HG02763 (cell line): ENCODE data around the gene RSAD1.

Experiments used
- ATAC-seq: cut with Tn5 transposase; IDR thresholded peaks from one replicate; pipeline ENCODE4 v1.9.1; 2021; ENCODE audit warnings: mild to moderate bottlenecking, moderate library complexity; ENCODE audit not compliant: unreplicated experiment

Gene RSAD1

DNA sequence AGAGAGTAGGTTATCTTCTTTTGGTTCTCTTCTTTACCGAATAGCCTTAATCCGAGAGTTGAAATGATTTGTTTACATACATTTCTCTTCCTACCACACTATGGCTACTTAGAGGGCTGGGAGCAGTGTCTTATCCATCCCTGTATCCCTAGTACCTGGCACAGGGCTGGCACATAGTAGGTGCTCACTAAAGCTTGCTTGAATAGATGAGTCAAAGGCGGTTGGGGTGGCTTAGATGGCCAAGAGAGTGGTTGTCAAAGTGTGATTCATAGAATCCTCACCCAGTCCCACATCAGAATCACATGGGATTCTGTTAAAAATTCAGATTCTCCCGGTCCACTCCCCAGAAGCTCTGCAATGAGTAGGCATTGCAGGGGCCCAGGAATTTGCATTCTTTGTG is 21.0 kb upstream of the RSAD1 start:
- no peak for ATAC-seq

DNA sequence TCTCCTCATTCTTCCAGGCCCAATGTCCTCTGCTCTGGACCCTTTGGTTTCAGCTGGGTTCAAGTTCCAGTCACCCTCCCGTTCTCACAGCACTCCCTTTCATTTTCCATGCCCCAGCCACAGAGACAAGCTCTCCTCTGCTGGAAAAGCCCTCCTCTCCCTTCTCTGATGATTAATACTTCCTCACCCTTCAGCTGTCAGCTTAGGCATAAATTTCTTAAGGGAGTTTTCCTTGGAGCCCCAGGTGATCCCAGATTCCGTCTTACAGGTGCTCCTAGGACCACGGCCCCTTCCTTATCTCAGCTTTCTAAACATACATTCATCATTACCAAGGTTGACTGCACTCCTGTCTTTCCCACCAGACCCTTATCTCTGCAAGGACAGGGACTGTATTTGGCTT is 20.4 kb upstream of the RSAD1 start:
- ATAC-seq = no peak

DNA sequence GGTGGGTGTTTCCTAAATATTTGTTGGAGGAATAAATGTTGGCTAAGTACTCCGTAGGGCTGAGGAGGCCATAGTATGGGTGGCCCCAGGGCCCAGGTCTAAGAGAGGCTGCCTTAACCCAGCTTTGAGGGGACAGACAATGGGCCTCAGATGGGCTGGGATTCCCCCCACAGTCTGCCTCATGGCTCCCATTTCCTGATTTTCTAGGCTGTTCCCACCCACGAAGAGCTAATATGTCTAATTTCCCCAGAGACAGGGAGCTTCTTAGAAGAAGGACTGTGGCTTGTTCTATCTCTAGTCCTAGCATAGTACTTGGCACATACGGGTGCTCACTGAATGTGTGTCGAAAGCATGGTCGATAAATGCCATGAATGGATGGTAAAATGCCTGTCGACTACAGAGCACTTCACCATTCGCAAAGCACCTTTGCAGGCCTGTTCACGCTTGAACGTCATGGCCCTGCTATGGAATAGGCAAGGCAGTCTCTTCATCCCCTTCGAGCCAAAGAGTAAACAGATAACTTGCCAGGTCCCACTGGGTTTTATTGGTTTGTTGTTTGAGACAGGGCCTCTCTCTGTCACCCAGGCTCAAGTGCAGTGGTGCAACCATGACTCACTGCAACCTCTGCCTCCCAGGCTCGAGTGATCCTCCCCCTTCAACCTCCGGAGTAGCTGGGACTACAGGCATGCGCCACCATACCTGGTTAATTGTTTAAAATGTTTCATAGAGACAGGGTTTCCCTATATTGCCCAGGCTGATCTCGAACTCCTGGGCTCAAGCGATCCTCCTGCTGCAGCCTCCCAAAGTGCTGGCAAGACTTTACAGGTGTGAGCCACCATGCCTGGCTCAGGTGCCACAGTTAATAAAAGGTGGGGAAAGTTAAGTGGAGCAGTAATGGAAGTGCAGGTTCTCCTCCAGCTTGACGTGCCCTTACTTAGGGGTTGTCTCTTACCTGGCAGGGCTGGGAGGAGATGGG is 19.7 kb upstream of the RSAD1 start:
- ATAC-seq = no peak

DNA sequence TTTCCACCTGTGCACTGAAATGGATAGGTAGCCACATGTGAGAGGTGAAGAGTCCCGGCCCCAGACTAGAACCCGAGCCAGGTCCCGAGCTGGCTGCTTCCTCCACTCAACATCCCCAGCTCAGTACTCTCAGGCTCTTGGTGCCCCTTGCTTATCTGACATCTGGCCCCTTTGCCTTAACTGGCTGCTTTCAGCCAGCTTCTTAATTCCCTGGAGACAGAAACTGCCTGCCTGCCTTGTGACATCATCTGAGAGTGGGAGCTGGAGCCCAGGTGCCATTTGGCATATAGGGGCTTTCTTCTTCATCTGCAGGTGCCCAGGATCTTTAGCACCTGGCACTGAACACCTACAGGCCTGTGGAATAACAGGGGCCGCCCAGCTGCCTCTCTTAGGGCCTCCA is 18.9 kb upstream of the RSAD1 start:
- ATAC-seq = no peak

DNA sequence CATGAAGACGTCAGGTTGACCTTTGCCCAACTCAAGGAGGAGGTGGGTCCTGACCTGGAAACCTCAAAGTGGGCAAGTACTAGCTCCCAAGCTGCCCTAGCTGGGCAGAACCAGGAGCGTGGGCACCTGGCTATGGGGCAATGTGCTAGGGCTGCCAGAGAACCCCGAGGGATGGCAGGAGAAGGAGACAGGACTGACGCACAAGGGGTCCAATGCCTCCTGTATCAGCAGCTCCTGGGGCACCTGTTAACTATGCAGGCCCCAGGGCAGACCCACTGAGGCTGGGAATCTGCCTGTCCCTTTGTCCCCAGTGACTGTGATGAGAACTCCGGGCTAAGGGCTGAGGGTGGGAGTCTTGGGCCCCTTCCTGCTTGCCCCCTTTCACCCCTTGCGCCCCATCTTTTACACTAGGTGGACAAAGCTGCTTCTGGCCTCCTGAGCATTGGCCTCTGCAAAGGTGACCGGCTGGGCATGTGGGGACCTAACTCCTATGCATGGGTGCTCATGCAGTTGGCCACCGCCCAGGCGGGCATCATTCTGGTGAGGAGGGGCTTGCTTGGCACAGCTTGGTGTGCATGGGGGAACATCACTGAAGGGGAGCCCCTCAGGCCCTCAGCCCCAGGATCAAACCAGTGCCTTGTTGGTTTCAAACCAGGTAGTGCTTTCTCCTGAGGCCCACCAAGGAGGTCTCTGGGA is 17.7 kb upstream of the RSAD1 start:
- no peak for ATAC-seq

DNA sequence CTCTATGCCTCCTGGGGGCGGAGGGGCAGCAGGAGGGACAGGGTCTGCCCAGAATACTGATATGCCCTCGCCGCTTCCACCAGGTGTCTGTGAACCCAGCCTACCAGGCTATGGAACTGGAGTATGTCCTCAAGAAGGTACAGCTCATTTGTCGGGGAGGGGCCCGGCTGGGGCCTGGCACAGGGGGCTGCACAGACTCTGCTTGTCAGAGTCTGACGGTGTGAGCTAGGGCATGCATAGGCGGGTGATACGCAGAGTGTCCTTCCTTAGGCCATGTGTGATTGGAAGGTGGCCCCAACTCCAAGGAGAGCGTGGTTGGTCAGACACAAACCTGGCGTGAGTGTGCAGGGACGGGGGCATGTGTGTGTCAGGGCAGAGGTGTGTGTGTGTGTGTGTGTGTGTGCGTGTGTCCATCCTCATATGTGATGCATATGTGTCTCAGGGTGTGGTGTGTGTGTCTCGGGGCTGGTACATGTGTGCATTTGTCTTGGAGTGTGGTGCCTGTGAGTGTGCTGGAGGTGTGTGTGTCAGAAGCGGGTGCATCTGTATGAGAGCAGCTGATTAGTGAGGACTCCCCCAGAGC is 17.0 kb upstream of the RSAD1 start:
- no peak for ATAC-seq

DNA sequence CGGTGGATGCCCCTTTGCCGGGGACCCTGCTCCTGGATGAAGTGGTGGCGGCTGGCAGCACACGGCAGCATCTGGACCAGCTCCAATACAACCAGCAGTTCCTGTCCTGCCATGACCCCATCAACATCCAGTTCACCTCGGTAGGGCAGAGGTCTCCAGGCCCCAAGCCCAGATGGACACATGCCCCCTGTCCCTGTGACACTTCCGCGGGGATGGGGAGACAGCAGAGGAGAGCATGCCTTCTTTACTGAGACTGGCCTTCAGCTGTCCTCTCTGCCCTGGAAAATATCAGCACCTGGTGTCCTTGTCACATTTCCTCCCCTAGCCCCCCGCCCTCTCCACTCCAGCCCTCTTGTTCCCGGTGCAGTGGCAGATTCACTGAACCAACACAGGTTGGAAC is 16.2 kb upstream of the RSAD1 start:
- no peak for ATAC-seq

DNA sequence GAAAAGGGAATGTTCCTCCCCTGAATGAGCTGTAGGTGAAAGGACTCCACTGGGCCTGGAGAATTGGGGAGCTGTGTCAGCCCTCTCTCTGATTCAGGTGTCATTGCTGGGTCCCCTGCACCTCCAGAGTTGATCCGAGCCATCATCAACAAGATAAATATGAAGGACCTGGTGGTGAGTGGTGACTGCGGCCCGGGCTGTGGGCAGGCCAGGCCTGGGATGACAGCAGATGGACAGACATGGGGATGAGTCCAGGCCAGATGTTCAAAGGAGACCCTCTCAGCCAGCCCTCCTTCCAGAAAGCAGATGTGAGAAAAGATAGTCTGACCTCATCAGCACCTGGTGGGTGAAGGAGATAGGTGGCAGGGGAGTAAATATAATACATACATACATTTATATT is 14.5 kb upstream of the RSAD1 start:
- ATAC-seq = no peak

DNA sequence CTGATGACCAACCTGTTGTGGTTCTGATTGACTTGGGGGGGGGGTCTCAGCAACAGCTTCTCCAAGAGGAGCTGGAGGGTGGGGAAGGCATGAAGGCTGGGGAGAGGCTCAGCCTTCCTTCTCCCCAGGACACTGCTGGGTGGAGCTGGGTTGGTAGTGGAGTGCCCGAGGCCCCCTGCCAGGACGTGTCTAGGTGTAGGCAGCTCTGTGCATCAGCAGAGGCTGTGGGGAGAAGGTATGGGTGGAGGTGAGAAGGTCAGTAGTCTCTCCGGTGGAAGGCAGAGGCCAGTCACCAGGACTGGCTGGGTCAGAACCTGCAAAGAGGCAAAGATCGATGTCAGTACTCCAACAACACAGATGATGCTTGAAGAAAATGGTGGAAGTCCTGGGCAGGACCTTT is 13.9 kb upstream of the RSAD1 start:
- no peak for ATAC-seq

DNA sequence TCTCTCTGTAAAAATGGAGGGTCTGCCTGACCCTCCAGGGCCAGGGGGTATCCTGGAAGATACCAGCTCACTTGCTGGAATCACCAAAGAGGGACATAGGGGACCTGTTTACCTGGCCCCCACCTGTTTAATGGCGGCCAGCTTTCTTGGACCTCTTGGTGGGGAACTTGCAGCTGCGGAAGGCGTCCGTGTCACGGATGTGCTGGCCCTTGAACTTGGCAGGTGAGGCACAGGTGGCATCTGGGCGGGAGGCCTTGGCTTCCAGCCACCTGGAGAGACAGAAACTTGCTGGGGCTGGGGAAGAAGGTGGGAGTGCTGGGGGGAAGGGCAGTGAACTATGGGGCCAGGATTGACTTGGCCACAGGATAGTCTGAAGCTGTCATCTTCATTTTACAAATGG is 13.5 kb upstream of the RSAD1 start:
- ATAC-seq = no peak

DNA sequence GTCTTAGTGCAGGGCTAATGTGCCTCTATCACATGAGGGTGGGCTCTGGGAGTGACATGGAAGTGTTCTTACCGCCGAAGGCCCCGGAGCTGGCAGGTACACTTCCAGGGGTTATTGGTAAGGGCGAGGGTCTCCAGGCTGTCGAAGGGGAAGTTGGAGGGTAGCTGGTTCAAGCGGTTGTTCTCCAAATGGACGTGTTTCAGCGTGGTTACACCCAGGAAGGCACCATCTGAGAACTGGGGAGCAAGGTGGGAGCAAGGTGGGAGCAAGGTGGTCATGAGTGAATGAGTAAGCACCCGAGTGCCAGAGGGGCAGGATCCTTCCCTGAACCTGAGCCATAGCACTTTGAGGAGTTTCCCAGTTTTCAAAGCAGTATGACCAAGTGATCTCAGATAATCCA is 13.0 kb upstream of the RSAD1 start:
- ATAC-seq = no peak

DNA sequence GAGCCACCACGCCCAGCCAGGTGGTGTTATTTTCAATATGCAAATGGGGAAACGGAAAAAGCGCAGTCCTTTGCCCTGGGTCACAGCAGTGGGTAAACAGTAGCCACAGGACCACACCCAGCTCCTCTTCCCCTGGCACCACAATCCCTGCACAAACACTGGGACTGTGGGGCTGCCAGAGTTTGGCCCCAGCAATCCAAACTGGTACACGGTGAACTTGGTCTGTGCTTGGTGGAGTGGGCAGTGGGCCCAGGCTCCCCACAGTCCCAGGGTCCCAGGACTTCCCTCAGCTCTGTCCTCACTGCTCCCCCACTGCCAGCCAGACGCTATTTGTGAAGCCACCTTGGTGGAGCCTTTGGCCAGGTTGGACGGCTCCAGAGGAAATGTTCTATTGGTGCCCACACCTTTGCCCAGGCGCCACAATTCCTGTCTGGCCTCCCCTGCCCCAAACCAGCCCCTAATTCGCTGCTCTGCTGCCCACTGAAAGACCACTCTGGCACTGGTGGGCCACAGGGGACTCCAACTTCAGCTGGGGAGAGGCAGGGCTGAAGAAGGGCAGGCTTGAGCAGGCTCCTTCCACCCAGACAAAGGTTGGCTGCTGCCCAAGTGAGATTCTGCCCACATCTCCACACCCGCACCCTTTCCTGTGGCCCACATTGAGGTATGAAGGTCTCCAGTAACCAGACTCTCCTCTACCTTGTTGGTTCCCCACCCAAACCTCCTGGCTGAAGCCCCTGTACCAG is 12.1 kb upstream of the RSAD1 start:
- ATAC-seq = no peak

DNA sequence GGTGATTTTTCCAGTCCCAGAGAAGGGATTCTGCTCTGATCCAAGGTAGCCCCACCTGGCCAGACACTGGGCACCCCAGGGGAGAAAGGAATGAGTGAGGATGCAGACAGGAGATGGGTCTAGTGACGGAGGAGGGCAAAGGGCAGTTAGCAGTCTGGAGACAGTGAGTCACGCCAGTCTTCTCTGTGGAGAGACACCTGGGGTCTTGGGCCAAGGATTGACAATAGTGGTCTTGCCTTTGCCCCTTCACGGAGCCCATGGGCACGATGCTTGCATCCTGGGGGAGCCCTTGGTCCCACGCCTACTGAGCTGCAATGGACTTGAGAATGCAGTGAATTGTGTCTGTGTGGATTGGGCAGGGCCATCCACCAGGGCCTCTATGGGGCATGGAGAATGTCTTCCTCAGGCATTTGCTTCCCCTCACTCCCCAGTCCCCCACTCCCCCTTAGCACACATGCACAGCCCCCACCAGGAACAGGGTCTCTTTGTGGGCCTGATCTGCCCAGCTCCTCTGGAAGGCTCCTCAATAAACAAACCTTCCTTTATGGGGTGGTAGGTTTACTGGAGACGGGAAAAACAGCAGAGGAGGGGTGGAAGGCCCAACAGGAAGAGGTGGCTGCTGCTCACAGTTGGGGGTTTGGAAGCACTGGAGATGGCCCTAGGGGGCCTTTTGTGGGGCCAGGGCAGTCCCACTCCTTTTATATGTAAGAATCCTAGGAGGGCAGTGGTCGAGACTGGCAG is 11.4 kb upstream of the RSAD1 start:
- no peak for ATAC-seq

DNA sequence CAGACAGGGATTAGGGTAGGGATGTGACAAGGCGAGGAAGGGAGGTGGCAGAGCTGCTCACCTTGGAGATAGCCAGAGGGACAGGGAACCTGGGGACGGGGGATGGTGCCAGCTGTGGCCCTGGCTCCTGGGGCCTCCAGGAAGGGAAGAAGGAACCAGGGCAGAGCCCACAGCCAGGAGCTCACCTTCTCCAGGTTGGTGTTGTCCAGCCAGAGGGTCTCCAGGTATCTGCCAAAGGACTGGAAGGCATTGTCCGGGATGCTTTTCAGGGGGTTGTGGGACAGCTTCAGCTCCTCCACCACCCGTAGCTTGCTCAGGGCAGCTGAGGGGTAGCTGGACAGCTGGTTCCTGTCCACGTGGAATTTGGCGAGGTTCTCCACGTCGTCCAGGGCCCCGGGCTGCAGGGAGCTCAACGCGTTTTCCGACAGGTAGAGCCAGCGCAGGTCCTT is 10.8 kb upstream of the RSAD1 start:
- no peak for ATAC-seq

DNA sequence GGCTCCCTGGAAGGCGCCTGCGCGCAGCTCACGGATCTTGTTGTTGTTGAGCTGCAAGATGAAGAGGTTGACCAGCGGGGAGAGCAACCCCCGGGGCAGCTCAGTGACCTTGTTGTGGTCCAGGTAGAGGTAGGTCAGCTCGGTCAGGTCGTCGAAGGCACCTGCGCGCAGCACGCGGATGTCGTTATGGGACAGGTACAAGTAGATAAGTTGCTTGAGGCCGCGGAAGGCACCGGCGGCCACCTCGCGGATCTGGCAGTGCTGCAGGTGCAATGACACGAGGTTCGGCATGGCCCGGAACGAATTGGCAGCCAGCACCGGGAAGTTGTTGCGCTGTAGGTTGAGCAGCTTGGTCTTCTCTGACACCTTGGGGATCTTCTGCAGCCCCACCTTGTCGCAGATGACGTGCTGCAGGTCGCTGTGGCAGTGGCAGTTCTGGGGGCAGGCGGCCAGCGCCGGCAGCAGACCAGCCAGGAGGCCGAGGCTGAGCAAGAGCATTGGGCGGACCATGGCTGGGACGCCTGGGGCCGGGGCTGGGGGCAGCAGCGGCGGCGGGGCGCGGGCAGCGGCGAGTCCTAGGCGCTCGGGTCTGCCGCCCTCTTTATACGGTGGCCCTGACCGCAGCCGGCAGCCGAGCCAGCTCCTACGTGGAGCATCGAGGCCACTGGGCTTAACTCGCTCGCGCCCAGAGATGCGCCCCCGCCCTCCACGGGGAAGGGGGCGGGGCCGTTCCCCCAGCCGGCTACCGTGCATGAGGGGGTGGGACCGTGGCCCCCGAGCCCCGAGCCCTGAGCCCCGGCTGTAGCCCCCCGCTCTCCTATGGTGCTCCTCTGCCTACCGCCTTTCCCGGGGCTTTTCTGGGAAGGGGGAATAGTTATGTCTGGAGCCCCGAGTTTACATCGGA is 10.1 kb upstream of the RSAD1 start, which contains the start of gene CHAD:
TSS of gene CHAD (minus strand) at position 577 of the 904 bp plus-strand sequence. CDS start at position 510, 67 bp downstream.
- no peak for ATAC-seq

DNA sequence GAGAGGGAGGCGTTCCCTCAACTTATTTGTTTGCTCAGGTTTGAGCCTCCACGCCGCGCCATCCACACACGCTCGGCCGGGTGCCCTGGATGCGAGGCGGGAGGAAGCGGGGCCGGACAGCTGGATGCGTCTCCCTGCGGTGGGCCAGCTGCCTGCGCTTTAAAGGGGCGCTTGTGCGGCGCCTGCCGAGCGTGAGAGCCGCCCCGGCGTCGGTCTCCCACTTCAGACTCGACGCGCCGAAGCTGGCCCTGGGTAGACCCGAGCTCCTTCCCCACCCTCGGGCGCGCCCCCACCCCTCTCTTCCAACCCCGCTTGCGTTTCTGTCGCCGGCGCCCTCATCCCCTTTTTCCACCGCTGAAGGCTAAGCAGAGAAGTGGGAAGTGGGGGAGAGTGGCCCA is 9.5 kb upstream of the RSAD1 start:
- no peak for ATAC-seq

DNA sequence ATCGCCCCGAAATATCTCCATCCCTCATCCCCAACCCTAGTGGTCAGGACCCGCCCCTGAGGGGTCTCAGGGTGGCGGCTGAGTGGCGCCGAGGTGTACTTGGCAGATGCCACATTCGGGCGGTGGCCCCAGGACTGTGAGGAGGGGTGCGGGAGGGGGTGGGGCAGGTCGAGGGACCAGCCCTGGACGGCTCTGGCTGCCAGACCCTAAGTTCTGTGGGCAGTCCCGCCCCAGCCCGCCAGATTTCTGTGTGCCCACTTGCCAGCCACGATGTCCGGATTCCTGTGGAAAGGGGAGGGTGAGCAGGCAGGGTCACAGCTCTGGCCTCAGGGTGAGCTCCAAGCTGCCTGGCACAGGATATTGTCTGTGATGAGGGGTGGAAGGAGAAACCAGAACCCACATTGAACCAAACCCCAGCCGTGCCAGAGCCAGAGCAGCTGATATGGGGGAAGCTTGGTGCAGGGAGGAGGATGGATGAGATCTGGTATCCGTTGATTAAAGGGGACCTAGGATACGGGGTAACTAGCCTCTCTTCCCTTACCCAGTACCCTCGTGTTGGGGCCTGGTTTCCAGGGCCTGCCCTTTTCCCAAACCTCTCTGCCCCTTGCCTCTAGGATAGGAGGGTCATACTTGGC is 8.9 kb upstream of the RSAD1 start:
- ATAC-seq = no peak

DNA sequence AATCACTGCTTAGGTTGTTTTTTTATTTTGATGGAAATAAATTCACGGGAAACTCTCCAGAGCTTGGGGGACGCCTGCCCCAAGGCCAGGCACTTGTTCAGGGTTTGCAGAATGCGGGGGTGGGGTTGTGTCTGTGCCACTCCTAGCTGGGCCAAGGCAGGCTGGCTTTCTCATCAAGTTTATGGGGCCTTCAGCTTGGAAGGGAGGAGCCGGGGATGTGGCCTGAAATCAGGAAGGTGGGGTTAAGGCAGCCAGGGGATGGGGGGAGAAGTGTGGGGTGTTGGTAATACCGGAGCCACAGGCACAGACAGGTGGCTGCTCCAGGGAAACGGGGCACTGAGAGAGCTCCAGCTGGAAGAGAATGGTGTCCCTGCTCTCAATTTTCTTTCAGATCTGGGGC is 8.2 kb upstream of the RSAD1 start:
- no peak for ATAC-seq
